Measurements from ENCODE around the gene MOK.

Gene MOK

GRCh38 chr14:102282751-102283465 lies 22.1 kb downstream of the MOK start:
- no peak for DNase-seq

- DNase-seq = no peak
These were observed 24.5 kb downstream of the MOK start for GRCh38 chr14:102280376-102280962.

GRCh38 chr14:102279688-102280348 lies 25.1 kb downstream of the MOK start:
- DNase-seq = no peak

GRCh38 chr14:102279282-102279681 lies 25.7 kb downstream of the MOK start:
- DNase-seq = no peak

GRCh38 chr14:102278631-102278935 lies 26.4 kb downstream of the MOK start:
- no peak for DNase-seq

- DNase-seq = no peak
These were observed 26.9 kb downstream of the MOK start for GRCh38 chr14:102277874-102278630.

- no peak for DNase-seq
These were observed 29.1 kb downstream of the MOK start for GRCh38 chr14:102275866-102276265.

GRCh38 chr14:102272392-102272791 lies 32.6 kb downstream of the MOK start:
- no peak for DNase-seq

- no peak for DNase-seq
These were observed 40.2 kb downstream of the MOK start for GRCh38 chr14:102264775-102265174.

- no peak for DNase-seq
These were observed 40.6 kb downstream of the MOK start for GRCh38 chr14:102264355-102264754.

- no peak for DNase-seq
These were observed 42.0 kb downstream of the MOK start for GRCh38 chr14:102262929-102263462.

- no peak for DNase-seq
These were observed 46.8 kb downstream of the MOK start for GRCh38 chr14:102258136-102258535.

- no peak for DNase-seq
These were observed 48.2 kb downstream of the MOK start for GRCh38 chr14:102256716-102257115.

GRCh38 chr14:102255401-102256190 lies 49.4 kb downstream of the MOK start:
- DNase-seq = no peak

GRCh38 chr14:102252834-102253801 lies 51.8 kb downstream of the MOK start:
- DNase-seq = no peak

- no peak for DNase-seq
These were observed 53.8 kb downstream of the MOK start for GRCh38 chr14:102251161-102251560.

GRCh38 chr14:102250636-102251035 lies 54.3 kb downstream of the MOK start:
- no peak for DNase-seq

GRCh38 chr14:102249981-102250380 lies 55.0 kb downstream of the MOK start:
- DNase-seq = no peak

- no peak for DNase-seq
These were observed 55.9 kb downstream of the MOK start for GRCh38 chr14:102249041-102249440.

GRCh38 chr14:102248121-102248520 lies 56.8 kb downstream of the MOK start:
- no peak for DNase-seq

GRCh38 chr14:102246071-102246470 lies 58.9 kb downstream of the MOK start:
- no peak for DNase-seq

Data from RPMI8226 (cell line).